GM21381 (cell line): ENCODE data around the gene MAD1L1.
"Not testable (repeated sequence)": the region's sequence is repeated elsewhere in the genome, so short reads cannot be mapped to it uniquely, and the experiment has no call there.

ENCODE experiments used
- ATAC-seq: cut with Tn5 transposase; IDR thresholded peaks from one replicate; pipeline ENCODE4 v1.9.1; 2021; ENCODE audit warnings: mild to moderate bottlenecking, moderate library complexity; ENCODE audit not compliant: unreplicated experiment

Gene MAD1L1

DNA sequence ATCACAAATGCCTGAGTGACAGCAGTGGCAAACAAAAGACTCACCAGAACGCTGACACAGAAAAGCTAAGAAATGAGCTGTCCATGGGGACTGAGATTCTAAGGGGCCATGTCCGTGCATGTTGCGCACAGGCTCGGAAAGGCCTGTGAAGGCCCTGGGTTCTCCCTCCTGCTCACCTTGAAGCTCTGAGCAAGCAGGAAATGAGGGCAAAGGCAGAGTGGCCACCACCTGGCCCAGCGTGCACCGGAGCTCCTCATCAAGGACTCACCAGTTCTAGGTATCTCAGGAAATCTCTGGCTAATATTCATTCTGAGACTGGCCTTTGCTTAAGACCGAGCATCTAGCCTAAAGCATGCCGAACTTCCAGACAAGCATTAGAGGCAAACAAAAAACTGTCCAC lies 52.7 kb downstream of the MAD1L1 start:
- no peak for ATAC-seq

DNA sequence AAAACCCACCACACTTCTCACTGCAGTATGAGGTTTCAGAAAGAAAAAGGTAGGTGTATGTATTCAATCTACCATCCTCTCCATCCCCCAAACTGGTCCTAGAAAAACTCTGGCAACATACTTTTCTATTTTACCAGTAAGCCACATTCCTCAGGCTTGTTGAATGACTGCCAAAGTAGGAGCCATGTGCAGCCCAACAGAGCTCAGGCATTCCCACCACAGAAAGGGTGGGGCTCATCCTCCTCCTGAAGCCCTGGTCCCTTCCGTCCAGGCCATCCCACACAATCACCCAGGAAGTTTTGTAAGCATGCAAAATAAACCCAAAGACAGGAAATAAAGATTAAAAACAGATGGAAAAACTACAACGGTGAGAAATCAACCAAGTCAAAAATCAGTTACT lies 57.2 kb downstream of the MAD1L1 start:
- ATAC-seq, result no peak

DNA sequence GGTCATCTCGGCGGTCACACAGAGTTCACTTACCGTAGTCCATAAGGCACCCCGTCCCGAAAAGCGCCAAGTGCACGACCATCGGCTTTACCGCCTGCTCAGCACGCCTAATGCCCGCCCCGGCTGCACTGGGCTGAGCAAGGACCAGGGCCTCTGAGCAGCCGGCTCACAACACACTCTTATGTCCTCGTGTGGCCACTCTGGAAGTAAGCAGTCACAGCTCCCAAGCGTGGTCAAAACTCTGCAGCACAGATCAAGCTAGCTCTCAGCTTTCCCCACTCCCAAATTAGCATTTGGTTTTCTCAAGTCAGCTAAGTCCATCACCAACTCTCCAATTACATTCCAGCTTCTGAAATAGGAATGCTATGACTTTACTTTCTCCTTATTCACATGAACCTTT lies 57.7 kb downstream of the MAD1L1 start:
- no peak for ATAC-seq

DNA sequence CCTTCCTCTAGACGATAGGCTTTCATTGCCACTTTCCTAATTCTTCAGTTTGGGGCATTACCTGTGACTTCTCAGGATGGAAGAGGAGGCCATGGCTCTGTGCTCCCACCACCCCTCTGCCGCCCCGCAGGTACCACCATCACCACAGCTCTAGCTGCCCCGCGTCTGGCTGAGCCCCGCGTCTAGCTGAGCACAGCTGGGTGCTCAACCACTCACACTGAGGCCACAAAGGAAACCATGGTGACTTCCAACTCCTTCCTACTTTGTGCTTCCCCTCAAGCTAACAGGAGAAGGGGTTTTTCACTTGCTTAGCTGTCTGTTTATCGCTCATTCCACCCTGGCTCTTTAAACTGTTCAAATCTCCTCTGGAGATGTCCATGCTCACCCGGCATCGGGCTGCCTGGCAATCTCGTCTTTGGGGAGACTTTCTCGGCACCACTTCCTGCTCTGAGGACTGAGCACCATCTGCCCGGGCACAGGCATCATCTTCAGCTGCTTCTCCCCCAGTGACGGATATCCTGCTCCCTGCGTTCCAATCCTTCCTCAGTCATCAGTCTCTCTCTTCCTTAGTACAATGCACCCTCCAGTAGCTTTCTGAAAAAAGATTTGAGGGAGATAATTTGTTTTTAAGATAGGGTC lies 59.4 kb downstream of the MAD1L1 start:
- no peak for ATAC-seq

DNA sequence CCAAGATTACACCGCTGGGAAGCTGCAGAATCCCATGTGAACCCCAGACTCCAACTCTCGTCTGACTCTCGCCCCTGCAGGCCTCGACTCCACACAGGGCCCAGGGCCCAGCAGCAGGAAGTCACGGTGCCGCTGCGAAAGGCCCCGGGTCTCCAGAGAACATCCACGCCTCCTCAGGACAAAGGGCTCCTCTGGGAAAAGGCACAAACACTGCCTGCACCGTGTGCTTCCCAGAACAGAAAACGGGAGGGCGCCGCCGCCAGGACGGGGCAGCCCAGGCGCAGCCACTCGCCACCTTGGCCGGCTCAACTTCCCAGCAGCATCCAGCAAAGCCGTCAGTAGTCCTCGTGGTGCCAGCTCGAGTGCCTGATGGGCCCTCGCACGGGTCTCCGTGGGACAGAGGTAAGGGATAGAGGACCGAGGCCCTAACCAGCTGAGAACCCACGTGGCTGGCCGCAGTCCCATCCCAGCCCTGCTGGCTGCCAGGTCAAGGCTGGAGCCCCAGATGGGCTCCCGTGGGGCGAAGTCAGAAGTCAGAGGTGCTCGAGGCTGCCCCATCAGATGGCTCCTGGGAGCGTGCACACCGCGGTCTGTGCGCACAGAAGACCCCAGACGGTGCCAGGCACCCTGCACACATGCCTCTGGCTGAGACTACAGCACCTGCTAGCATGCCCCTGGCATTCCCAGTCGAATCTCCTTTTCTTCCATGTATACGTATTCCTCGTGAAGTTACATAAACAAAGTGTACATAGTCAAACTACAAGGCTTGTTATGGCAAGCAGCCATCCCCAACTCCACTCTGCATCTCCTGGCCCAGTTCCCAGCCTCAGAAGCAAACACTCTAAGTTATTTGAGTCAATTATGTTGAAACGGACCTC lies 60.2 kb downstream of the MAD1L1 start:
- ATAC-seq, result no peak

DNA sequence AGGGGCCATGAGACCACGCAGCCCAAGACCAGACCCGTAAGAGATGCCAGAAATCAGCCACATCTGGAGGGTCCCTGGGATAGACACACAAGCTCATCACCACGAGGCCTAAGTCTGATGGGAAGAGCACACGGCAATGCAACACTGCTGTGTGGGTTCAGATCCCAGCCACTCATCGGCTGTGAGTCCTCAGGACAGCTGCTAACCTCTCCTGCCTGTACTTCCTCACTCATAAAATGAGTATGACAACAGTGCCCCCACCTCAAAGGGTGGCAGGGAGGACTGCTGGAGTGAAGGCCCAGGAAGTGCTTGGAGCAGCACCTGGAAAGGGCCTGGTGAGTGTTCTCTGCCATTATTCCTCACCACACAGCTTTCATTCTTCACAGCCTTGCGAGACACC lies 60.9 kb downstream of the MAD1L1 start:
- no peak for ATAC-seq

DNA sequence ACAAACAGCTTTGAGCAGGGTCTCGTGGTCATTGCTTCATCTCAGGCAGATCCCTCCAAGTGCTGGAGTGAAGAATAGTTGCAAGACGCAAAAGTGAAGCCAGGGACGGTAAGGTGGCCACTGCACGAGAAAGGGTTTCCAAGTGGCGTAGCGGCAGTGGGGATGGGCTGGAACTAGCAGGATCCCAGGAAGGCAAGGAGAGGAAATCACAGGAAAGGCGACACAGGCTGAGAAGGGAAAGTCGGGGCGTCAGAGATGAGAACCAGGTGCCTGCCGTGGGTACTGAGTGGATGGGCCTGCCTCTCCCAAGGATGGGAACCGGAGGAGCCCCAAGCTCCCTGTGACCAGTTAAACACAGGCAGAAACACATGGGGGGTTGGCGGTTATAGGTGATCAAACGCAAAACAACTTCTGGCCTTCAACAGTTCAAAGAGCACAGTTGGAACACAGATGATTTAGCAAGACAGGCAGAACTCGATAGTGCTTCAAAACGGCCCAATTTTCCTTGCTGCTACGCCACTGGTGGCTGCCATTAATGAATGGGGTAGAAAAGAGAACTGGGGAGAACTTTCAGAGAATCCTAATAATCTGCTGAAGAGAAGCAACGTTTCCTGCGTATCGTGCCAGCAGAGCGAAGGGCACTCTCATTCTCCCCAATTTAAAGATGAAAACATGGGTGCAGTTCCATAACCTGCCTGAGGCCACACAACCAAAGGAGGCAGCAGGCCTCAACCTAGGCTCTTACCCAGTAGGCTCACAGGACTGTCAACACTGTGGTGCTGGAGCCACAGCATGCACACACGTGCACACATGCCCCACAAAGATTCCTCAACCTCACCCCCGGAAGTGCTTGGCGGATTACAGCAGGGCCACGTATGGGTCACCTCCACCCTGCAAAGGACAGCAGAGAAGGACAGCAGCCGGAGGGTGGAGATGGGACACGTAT lies 61.9 kb downstream of the MAD1L1 start:
- no peak for ATAC-seq

DNA sequence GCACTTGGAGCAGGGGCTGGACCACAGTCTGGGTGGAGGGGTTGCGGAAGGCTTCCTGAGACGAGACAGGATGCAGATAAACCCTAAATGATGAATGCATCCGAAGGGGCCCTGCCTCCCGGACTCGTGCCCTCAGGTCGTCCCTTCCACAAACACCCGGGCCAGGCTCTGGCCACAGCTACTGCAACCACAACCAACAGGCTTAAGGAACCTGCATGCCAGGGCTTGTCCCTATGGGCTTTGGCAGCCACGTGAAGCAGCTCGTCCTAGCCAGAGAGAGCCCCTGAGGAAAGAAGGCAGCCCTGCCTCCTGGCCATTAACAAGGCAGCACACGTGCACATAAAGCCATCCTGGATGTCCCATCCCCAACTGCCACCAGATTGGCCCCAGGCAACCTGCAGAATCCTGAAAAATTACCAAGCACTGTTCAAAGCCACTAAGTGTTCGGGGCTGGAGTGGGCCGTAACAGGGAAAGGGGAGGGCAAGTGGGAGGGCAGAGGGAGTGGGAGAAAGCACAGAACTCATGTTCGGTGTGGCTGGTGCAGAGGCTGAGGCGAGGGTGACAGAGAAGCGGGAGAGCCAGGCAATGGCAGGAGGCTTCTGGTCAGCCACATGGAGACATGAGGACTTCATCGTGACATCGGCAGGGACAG lies 62.7 kb downstream of the MAD1L1 start:
- ATAC-seq, result no peak

DNA sequence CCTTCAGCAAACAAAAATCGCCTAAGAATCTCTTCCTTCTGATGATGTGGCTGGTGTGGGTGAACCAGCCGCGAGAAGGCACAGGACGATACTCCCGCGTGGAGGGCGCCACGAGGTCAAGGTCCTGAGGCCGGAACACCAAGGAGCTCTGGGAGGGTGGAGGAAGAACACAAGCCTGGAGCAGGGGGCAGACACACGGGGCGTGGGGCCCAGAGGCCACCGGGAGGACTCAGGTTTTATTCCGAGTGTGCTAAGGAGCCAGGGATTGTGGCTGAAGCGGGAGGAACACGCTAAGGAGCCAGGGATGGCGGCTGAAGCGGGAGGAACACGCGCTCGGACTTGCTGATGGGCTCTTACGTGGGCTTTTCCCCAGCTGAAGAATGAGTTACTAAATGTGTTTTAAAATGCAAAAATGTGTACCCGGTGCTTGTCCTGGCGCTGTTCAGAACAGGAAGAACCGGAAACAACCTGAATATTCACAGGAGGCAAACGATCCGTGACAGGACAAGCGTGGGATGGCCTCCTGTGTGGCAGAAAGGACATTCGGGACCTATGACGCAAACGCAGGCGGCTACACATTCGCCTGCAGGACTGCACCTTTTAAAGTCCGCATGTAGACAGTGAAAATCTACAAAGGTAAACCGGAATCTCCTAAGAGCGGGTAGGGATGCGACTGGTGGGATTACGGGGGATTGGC lies 64.0 kb downstream of the MAD1L1 start:
- no peak for ATAC-seq

DNA sequence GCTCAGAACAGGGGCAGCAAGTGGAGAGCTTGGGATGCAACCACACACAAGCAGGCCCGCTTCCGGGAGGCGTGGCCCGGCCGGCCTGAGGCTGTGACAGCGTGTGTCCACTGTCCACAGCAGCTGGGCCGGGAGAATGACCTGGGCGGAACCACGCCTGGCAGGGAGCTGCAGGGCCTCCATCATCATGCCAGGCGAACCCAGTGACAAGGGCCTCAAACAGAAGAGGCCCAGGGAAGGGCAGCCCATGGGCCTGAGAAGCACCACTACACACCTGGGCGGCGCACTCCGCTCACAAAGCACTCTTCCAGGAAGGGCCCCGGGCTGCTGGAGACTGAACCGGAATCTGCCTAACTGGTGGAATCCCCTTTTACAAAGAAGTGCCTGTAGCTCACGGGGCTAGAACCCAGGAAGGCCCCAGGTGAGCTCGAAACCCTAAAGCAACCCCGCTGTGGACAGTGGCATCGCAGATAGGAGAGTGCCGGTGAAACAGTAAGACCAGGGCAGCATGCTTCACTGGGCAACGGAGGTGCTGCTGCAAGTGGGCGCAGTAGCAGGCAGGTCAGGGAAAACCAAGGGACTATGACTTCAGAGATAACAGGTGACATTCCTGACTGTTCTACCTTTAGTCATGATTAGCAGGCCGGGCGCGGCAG lies 66.0 kb downstream of the MAD1L1 start:
- ATAC-seq, result no peak

DNA sequence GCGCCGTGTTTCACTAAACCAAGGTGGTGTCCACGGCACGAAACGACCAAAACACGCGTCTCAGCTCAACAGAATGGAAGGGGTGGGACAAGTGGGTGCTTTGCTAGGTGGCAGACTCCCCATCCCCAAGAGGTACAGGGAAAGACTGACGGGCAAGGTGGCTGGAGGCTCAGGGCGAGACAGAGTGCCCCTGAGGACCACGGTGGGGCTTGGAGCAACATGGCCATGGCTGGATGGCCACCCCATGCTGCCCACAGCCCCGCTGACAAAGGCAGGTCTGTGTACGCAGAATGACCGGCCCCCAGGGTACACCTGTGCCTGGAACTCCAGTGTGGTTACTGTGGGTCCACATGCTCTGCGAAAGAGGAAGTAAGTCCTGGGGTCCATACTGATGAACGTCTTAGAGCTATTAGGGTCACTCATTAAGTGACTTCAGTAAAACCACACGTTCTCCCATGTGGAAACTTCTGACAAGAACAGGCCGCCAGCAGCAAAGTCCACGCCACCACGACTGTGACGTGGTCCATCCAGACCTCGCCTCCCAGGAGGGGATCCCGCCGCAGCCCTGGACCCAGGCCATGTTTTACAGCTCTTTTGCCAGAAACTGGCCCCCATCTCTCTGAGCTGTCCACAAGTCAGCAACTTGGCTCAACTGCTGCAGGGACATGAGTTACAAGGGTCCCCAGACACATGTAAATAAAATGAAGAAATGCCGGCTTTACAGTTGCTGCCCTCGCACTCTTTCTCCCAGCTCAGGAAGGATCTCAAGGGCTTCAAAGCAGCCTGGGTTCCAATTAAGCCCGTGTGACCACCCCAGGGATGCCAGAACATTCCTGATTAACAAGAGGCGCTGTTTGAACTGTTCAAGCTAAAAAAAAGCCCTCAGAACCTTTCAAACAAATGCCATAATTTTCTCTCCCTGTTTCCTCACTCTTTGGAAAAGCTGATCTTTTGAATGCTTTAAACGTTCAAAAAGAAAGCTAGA lies 66.8 kb downstream of the MAD1L1 start:
- peak; percentile 69 for ATAC-seq

DNA sequence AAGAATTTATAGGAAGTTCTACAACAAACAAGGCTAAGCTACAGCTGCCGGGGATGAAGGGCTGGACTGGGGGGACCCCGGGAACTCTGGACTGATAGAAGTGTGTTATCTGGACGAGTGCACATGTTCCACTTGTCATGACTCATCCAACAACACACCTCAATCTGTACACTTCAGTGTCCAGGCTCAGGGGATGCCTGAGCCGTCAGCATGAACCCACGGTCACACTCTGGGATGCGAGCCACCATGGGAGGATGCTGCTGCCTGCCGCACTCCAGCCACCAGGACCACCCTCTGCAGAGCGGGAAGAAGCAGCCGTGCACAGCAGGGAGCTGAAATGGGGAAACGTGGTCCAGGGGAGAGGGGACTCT lies 67.5 kb downstream of the MAD1L1 start:
- no peak for ATAC-seq

DNA sequence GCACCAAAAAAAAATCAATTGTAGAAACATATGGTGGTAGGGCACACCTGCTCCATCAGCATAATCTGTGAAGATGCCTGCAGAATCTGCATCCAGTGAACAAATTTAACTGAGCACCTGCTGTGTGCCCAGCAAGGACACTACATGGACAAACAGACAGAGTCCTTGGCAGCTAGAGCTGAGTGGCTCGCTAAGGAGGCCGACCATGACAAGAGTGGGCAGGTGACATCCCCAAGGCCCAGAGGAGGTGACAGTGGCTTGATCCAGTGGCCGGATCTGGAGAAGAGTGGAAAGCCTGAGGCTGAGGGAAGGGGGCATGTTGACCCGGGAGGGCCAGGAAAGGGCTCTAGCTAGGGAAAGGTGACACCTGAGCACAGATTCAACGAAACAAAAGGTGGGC lies 68.1 kb downstream of the MAD1L1 start:
- no peak for ATAC-seq

DNA sequence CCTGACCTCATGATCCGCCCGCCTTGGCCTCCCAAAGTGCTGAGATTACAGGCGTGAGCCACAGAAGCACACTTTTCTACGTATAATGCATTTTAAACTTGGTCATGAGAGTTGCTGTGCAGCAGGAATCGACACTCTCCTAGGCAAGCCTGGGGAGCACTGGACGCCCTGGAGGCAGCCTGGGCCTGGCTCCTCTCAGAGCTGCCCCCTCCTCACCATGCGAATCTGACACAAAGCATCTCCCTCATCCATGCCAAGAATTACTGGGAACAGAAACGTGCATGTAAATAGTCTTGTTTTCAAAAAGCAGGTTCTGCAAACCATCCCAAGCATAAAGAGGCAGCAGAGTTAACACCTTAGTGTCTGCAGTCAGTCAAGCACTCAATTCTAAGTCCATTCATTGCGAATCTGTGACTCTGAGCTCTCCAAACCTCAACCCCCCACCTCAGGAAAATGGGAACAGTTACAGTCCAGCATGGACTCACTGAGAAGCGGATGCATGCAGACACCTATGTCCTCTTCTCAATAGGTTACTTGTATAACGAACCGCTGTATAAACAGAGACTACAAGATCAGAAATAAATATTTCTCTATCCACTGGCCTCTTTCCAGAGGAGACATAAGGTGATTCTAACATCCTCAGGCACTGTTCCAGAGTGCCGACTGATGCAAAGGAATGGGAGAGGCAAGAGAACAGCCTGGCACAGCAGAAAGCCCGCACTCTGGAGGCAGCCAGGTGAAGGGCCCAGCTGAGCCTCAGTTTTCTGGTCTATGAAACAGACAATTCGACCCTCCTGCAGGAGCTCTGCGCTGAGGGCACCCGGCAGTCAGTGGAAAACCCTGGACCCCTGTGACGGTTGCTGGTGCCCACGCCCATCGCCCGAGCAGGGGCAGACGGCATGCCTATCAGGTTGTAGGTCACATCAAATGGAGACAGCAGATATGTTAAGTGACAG lies 68.9 kb downstream of the MAD1L1 start:
- ATAC-seq, result no peak

DNA sequence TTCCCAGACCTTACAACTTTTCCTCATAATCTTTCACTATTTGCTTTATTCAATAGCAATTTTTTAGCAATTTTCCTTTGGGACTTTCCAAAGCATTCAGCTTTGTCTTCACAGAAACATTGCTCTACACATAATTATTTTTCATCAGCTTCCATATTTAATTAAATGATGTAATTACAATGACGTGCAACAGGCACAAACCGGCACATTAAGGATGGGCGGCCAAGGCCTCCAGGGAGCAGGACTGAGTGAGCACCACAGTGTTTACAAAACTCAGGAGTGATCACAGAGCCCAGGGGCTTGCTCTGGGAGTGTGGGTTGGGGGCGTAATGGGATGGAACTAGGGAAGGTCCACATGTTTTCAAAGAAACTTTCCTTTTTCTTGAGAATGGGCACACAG lies 69.8 kb downstream of the MAD1L1 start:
- ATAC-seq, result no peak

DNA sequence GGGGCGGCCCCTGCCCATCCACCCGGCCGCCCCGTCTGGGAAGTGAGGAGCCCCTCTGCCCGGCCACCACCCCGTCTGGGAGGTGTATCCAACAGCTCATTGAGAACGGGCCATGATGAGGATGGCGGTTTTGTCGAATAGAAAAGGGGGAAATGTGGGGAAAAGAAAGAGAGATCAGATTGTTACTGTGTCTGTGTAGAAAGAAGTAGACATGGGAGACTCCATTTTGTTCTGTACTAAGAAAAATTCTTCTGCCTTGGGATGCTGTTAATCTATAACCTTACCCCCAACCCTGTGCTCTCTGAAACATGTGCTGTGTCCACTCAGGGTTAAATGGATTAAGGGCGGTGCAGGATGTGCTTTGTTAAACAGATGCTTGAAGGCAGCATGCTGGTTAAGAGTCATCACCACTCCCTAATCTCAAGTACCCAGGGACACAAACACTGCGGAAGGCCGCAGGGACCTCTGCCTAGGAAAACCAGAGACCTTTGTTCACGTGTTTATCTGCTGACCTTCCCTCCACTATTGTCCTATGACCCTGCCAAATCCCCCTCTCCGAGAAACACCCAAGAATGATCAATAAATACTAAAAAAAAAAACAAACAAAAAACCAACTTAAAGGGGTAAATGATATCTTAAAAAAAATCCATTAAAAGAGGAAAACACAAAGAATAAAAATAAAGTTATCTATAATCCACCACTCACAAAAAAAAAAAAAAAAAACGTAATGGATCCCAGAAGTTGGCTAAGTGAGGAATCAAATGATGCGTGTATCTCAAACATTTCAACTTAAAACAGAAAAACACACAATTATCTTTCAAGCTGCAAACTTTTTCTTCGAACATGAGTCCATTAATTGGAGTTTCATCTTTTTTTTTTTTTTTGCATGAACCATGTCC lies 70.5 kb downstream of the MAD1L1 start:
- not testable (repeated sequence) for ATAC-seq

DNA sequence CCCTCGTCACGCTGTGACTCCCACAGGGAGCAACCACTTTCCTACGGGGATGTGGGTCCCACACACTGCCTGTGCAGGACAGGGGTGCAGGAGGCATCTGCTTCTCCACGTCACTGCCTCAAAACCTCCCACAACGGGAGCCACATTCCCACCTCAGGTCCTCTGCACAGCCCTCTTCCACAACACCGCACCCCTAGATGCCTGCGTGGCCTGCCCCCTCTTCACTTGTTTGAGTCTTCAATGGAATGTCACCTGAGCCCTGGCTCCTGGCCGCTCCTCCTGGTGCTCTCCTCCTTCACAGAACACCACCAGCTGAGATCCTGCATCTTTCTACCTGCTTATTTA lies 73.6 kb downstream of the MAD1L1 start:
- no peak for ATAC-seq
